HG03066 (cell line): Measurements from ENCODE around the gene COL23A1.
A peak's percentile ranks its signal among the peaks of the same experiment; 100 is the strongest.
"Not testable (repeated sequence)": the region's sequence is repeated elsewhere in the genome, so short reads cannot be mapped to it uniquely, and the experiment has no call there.

Experiments
- ATAC-seq: cut with Tn5 transposase; IDR thresholded peaks from one replicate; pipeline ENCODE4 v1.9.1; 2021; ENCODE audit warnings: low read depth; ENCODE audit not compliant: unreplicated experiment

Gene COL23A1

GRCh38 chr5:178239626-178240301 is 350.4 kb downstream of the COL23A1 start:
- not testable (repeated sequence) for ATAC-seq

GRCh38 chr5:178238711-178239592 is 351.2 kb downstream of the COL23A1 start:
- no peak for ATAC-seq

GRCh38 chr5:178238313-178238635 is 351.9 kb downstream of the COL23A1 start:
- ATAC-seq = no peak

- ATAC-seq = no peak
Observed at GRCh38 chr5:178237431-178238312, 352.5 kb downstream of the COL23A1 start.

GRCh38 chr5:178236679-178237078 is 353.5 kb downstream of the COL23A1 start:
- no peak for ATAC-seq

GRCh38 chr5:178236126-178236525 is 354.1 kb downstream of the COL23A1 start:
- no peak for ATAC-seq

GRCh38 chr5:178235588-178235974 is 354.6 kb downstream of the COL23A1 start:
- no peak for ATAC-seq

GRCh38 chr5:178234750-178235587 is 355.2 kb downstream of the COL23A1 start:
- ATAC-seq = no peak

GRCh38 chr5:178234121-178234749 is 356.0 kb downstream of the COL23A1 start:
- ATAC-seq = no peak

- ATAC-seq = no peak
Observed at GRCh38 chr5:178232920-178233429, 357.2 kb downstream of the COL23A1 start.

GRCh38 chr5:178232124-178232919 is 357.9 kb downstream of the COL23A1 start, which contains the start of gene PHYKPL:
PHYKPL (minus strand) TSS chr5:178232802; CDS start chr5:178232550, 252 bp downstream.
- peak; percentile 66 for ATAC-seq

GRCh38 chr5:178231539-178232123 is 358.6 kb downstream of the COL23A1 start:
- peak; percentile 0 for ATAC-seq

- no peak for ATAC-seq
Observed at GRCh38 chr5:178230879-178231538, 359.2 kb downstream of the COL23A1 start.

GRCh38 chr5:178229861-178230260 is 360.3 kb downstream of the COL23A1 start:
- no peak for ATAC-seq

- not testable (repeated sequence) for ATAC-seq
Observed at GRCh38 chr5:178229111-178229510, 361.1 kb downstream of the COL23A1 start.

GRCh38 chr5:178228609-178229008 is 361.6 kb downstream of the COL23A1 start:
- ATAC-seq = no peak

- ATAC-seq = no peak
Observed at GRCh38 chr5:178227929-178228328, 362.3 kb downstream of the COL23A1 start.
